HCEC 1CT (cell line): ENCODE results near the gene ADGRF1.
A peak's percentile ranks its signal among the peaks of the same experiment; 100 is the strongest.
"Not testable (repeated sequence)": the region's sequence is repeated elsewhere in the genome, so short reads cannot be mapped to it uniquely, and the experiment has no call there.

ENCODE experiments used
- DNase-seq: peaks from one replicate; pipeline ENCODE4 v3.0.0-alpha.2; 2017

The ADGRF1 gene

GRCh38 chr6:47019941-47020340 is 22.2 kb downstream of the ADGRF1 start:
- DNase-seq, result no peak

GRCh38 chr6:47016909-47017308 is 25.2 kb downstream of the ADGRF1 start:
- DNase-seq, result no peak

GRCh38 chr6:47016261-47016660 is 25.9 kb downstream of the ADGRF1 start:
- no peak for DNase-seq

DNA sequence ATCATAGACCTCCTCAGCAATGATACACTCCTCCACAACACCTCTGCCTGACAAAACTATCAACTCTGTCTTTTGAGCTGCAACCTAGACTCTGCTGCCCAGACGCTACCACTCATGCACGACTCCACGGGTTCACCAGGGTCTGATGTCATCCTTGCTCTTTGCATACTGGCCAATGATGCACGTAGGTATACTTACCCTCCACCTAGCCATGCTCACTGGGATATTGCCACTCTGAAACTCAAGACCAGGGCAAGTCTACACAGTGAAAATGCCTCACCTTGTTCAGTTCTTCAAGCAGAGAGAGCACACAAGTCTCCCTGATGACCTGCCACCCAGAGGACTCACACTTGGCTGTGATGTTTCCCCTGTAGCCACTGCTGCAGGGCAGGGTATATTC is 27.7 kb downstream of the ADGRF1 start:
- no peak for DNase-seq

GRCh38 chr6:47009583-47009982 is 32.5 kb downstream of the ADGRF1 start:
- no peak for DNase-seq

GRCh38 chr6:47008397-47008763 is 33.8 kb downstream of the ADGRF1 start:
- no peak for DNase-seq

- DNase-seq, result no peak
Observed at GRCh38 chr6:47007657-47008396, 34.3 kb downstream of the ADGRF1 start.

GRCh38 chr6:47005486-47005885 is 36.6 kb downstream of the ADGRF1 start:
- no peak for DNase-seq

DNA sequence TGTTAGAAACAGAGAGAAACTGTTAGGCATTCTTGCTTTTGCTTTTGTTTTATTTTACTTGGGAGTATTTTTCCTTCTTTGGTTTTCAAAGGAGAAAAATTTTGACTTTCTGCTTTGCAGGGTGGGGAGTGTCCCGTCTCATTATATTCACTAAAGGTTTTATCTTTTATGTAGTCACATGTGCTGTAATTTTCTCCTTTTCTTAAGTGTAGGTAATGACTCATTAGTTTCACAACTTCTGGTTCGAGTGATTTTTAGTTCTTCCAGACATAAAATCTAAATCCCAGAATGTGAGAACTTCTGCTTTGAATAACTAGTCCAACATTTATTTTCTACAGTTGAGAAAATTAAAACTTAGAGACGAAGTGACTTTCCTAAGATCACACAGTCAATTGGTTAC is 37.7 kb downstream of the ADGRF1 start:
- no peak for DNase-seq

GRCh38 chr6:47000842-47001241 is 41.3 kb downstream of the ADGRF1 start:
- DNase-seq, result no peak

DNA sequence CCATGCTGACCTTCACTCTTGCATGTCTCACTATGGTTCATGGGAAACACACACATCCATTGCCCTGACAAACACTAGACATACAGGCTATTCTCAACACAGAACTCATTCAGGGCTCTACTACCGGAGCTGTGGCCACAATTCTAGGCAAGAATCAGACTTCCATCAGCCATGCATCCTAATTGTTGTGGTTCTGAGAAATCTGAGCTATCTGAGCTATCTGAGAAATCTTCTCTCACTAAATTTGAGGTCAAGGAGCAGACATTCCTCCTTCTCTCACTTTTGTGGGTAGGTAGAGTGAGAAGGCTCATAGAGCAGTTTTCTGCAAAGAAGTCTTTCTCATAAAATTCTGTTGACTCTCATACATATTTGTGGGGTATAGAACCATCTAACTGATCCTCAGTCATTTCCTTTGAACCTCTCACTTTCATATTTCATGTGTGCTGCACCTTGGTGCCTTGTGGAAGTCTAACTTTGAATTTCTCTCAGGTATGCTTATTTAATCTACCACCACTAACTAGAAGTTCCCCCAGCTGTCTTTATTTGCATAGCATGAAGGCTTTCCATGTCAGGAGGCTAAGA is 43.6 kb downstream of the ADGRF1 start:
- no peak for DNase-seq

- DNase-seq, result no peak
Observed at GRCh38 chr6:46997646-46998045, 44.5 kb downstream of the ADGRF1 start.

GRCh38 chr6:46996860-46997641 is 45.1 kb downstream of the ADGRF1 start:
- no peak for DNase-seq

GRCh38 chr6:46994933-46995332 is 47.2 kb downstream of the ADGRF1 start:
- DNase-seq, result no peak

DNA sequence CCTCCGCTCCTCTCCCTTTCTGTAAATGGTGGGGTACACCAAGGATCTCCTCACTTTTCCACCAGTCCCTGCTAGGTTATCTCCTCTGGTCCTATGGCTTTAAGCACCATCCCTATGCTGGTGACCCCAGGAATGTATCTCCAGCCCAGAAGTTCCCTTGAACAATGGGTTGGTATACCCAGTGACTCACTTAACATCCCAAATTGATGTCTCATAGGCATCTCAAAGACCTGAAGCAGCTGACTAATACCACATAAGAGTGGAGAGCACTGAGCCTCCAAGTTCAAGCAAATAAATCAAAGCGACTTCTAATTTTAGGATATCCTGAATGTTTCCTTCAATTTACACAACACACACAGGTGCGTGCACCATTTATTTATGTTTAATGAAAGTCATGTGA is 48.3 kb downstream of the ADGRF1 start:
- peak; percentile 72 for DNase-seq

- not testable (repeated sequence) for DNase-seq
Observed at GRCh38 chr6:46992391-46992790, 49.7 kb downstream of the ADGRF1 start.

DNA sequence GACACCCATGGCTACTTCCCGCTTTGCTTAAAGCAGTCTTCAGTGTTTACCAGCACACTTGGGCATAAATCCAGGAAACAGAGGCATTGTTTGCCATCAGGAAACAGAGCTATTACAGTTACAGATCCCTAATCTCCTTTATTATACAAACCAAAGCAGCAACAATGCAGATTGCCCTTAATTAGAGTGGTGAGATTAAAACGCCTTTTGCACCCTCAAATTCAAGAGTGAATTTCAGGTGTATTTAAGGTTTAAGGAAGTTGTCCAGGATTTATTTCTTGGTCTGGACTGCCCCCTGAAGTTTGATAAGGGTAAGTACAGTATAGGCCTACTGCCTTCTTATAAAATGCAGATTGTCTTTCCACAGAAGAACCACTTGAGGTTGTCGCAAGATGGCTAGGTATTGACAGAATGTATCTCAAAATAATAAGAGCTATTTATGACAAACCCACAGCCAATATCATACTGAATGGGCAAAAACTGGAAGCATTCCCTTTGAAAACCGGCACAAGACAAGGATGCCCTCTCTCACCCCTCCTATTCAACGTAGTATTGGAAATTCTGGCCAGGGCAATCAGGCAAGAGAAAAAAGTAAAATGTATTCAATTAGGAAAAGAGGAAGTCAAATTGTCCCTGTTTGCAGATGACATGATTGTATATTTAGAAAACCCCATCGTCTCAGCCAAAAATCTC is 51.2 kb downstream of the ADGRF1 start:
- peak; percentile 39 for DNase-seq

GRCh38 chr6:46990031-46990644 is 52.0 kb downstream of the ADGRF1 start:
- no peak for DNase-seq

- no peak for DNase-seq
Observed at GRCh38 chr6:46989398-46989797, 52.7 kb downstream of the ADGRF1 start.

DNA sequence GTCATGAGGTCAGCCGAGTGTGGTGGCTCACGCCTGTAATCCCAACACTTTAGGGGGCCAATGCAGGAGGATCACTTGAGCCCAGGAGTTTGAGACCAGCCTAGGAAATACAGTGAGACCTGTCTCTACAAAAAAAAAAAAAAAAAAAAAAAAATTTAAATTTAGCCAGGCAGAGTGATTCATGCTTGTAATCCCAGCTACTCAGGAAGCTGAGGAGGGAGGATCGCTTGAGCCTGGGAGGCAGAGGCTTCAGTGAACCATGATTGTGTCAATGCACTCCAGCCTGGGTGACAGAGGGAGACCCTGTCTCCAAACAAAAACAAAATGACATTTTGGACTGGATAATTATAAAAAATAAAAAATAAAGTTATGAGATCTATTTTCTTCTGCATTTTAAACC is 56.2 kb downstream of the ADGRF1 start:
- DNase-seq, result no peak

- DNase-seq, result peak; percentile 9
Observed at GRCh38 chr6:46983007-46983411, 59.1 kb downstream of the ADGRF1 start.

GRCh38 chr6:46979206-46979605 is 62.9 kb downstream of the ADGRF1 start:
- DNase-seq, result no peak

DNA sequence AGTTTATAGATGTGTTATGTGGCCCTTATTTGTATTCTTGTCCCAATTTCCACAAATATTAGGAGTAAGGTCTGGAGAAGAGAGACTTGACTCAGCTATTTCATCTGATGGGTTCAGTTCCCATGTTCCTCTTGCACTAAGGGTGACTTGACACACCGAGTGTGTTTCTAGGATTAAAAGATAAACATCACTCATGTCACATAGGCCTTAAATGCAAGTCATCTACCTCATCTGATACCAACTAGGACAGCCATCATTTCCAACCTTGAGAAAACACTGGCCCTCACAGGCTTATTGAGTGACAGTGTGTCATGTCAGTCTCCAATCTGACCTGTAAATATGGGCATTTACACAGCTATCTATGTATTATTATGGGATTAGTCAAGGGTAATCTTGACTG is 67.3 kb downstream of the ADGRF1 start:
- no peak for DNase-seq
